Stomach (tissue), 9 donors: Measurements from ENCODE around the gene PITPNC1. TPM values are rescaled to one million over a fixed set of nuclear protein-coding genes. Genes with fewer than 3 reads are reported as not detected.

Experiments used
- DNase-seq, 2 donors: peaks; one replicate each; pipeline versions ENCODE4 v3.0.0 to v3.0.0-alpha.2; 2013 to 2019
- H3K27ac ChIP-seq, 5 donors: fragments of 200-600 bp in 4 of 5; sonication (generic) in 4 of 5; one replicate each; pipeline ENCODE4 v1.5.1; 2013 to 2019; ENCODE audit warnings: mild to moderate bottlenecking in 1 of 5, moderate library complexity in 1 of 5
- H3K27me3 ChIP-seq, 3 donors: fragments of 200-600 bp; sonication (generic); one replicate each; pipeline ENCODE4 v1.5.1; 2017 to 2019; ENCODE audit warnings: mixed run types in 1 of 3
- H3K36me3 ChIP-seq, 4 donors: fragments of 200-600 bp; sonication (generic); 1 replicate in 3 of 4; 2 replicates in 1 of 4; pipeline ENCODE4 v1.5.1; 2016 to 2019
- H3K4me1 ChIP-seq, 4 donors: fragments of 200-600 bp; sonication (generic); one replicate each; pipeline ENCODE4 v1.5.1; 2016 to 2019
- H3K4me3 ChIP-seq, 4 donors: fragments of 200-600 bp; sonication (generic) in 3 of 4; one replicate each; pipeline ENCODE4 v1.5.1; 2016 to 2019; ENCODE audit warnings: mild to moderate bottlenecking in 1 of 4
- H3K9me3 ChIP-seq, 4 donors: fragments of 200-600 bp; sonication (generic); one replicate each; pipeline ENCODE4 v1.5.1; 2016 to 2019
- EP300 ChIP-seq: sonication (generic); formaldehyde crosslinking; IDR thresholded peaks from one replicate; pipeline ENCODE4 v1.6.1; 2017; ENCODE audit warnings: antibody characterized with exemption
- POLR2A ChIP-seq, 4 donors: fragments of 450-650 bp; IDR thresholded peaks; one replicate each; pipeline ENCODE4 v1.6.1; 2016; ENCODE audit warnings: antibody characterized with exemption in 4 of 4, control low read depth in 2 of 4, mild to moderate bottlenecking in 1 of 4, moderate library complexity in 1 of 4
- POLR2AphosphoS5 ChIP-seq, 3 donors: sonication (generic); formaldehyde crosslinking; IDR thresholded peaks; one replicate each; pipeline ENCODE4 v1.6.1; 2016; ENCODE audit warnings: antibody characterized with exemption in 3 of 3
- WGBS, 5 donors: extraction: QIAGEN DNeasy Blood & Tissue Kit in 3 of 5; methylation state at CpG; one replicate each; pipeline versions ENCODE4 v1.1.5 to v1.1.7; 2013 to 2018; 5-methylcytosine and 5-hydroxymethylcytosine counted together
- intact Hi-C: fragments of 100-400 bp; cut with DNase I; formaldehyde crosslinking; loops from one replicate; pipeline ENCODE4 v1.15.1; 2023; ENCODE audit warnings: low total_unique reads
- polyA plus RNA-seq, 3 donors: library from polyadenylated mRNA; stranded (reverse); fragments of 200-250 nt; gene quantifications; one replicate each; pipeline ENCODE4 v1.2.3, GENCODE V29; 2013
- total RNA-seq, 5 donors: library from RNA; depleted of rRNA; stranded (reverse); fragments of >200 nt; gene quantifications; one replicate each; pipeline versions ENCODE4 v1.1.0 to v1.2.3, GENCODE V29; 2014 to 2016
- TF ChIP-seq, protein P1 (sequence below), 7 experiments: fragments of 450-650 bp in 4 of 7; fragments of 200-600 bp in 3 of 7; sonication (generic) in 3 of 7; IDR thresholded peaks; one replicate each; pipeline ENCODE4 v1.5.1; 2016 to 2019; ENCODE audit warnings: antibody characterized with exemption in 7 of 7, control low read depth in 2 of 7, mild to moderate bottlenecking in 1 of 7
- donor health status: healthy with polysubstance abuse.
- donor health status: Bipolar disorder and iron deficiency.
- donor health status: healthy.

Gene PITPNC1
- total and polyA plus RNA-seq, 8 donors, result 2.3 to 25.3 (median 14.4) TPM

DNA sequence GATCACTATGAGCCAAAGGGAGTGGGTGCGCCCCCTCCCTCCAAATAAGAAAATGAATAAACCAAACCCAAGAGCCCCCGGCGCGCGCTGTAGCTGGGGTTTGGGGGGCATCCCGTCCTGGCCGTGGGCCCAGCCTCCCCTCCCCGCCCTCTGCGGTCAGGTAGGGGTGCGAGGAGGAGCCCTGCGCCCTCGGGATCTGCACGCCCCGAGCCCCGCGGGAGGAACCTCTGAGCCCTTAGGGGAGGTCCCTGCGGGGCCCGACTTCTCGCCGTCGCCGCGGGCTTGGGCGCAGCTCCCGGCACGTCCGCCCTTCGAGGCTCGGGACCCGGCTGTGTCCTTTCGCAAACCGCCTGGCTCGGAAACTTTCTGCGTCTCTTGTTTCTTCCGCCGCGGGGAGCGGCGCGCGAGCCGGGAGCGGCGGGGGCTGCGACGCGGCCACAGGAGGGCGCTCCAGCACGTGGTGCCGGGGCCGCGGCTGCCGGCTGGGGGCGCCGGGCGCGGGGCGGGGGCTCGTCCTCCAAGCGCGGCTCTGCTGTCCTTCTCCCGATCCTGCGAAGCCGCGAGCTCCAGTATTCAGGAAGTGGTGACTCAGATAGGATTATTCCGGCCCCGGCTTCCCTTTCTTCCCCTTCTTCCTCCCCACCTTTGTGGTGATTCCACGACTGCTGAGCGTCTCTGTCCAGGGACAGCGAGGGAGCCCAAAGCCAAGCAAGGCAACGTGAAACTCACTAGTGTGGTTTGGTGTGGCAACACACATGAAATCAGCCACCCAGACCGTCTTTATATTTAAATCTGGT lies 1.6 kb downstream of the PITPNC1 start:
- peaks cover 8 to 43% (median 19%) of the 10 kb centered on the region in 4 donors for H3K4me1 ChIP-seq
- no peaks in the 10 kb centered on the region for H3K36me3 ChIP-seq
- H3K9me3 ChIP-seq, result no peaks in the 10 kb centered on the region
- peak overlapping the region; percentile 88 to 97 (median 93) for H3K27ac ChIP-seq
- H3K4me3 ChIP-seq, result peak overlapping the region; percentile 69 to 85 (median 82)
- TF ChIP-seq, protein P1, sequence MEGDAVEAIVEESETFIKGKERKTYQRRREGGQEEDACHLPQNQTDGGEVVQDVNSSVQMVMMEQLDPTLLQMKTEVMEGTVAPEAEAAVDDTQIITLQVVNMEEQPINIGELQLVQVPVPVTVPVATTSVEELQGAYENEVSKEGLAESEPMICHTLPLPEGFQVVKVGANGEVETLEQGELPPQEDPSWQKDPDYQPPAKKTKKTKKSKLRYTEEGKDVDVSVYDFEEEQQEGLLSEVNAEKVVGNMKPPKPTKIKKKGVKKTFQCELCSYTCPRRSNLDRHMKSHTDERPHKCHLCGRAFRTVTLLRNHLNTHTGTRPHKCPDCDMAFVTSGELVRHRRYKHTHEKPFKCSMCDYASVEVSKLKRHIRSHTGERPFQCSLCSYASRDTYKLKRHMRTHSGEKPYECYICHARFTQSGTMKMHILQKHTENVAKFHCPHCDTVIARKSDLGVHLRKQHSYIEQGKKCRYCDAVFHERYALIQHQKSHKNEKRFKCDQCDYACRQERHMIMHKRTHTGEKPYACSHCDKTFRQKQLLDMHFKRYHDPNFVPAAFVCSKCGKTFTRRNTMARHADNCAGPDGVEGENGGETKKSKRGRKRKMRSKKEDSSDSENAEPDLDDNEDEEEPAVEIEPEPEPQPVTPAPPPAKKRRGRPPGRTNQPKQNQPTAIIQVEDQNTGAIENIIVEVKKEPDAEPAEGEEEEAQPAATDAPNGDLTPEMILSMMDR (IDR thresholded peaks at IDR 0.05), result peak in 5 of 7 experiments; percentile 27 to 91 (median 45)
- TF ChIP-seq POLR2AphosphoS5 (IDR thresholded peaks at IDR 0.05) (peak; percentile 67 to 85 (median 84)), EP300 (no peak), POLR2A (IDR thresholded peaks at IDR 0.05) (no peak)
- peak; percentile 80 to 92 for DNase-seq
- no peaks in the 10 kb centered on the region for H3K27me3 ChIP-seq
- WGBS, 5 donors, result 0 to 1% (median 1%) methylated on average over 37 to 72 of the region's 72 CpGs
- intact Hi-C loops, result loop anchor here (5.0 to 10.0 kb wide), 2 partner anchors 99 to 316 kb away; no protein-coding TSS in a partner anchor

DNA sequence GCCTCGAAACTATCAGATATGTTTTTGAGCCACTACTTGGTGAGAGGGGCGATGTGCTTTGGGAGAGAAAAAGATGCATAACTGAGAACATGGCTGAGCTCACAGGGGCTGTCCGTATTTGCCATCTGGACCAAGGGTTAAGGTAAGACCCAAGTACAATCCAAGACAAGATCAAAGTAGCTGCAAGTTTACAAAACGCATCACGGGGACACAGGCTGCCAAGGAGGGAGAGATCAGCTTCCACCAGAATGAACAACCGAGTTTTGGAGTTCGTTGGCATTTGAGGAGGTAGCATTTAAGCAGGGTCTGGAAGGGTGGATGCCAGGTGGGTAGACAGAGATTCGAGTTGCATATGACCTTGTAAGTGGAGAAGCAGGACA lies 2.2 kb downstream of the PITPNC1 start:
- H3K4me1 ChIP-seq, result peaks cover 8 to 42% (median 19%) of the 10 kb centered on the region in 4 donors
- H3K27ac ChIP-seq, result peak overlapping the region; percentile 88 to 97 (median 93)
- H3K9me3 ChIP-seq, result no peaks in the 10 kb centered on the region
- intact Hi-C loops, result loop anchor here (5.0 to 10.0 kb wide), 2 partner anchors 98 to 316 kb away; no protein-coding TSS in a partner anchor
- no peaks in the 10 kb centered on the region for H3K27me3 ChIP-seq
- H3K36me3 ChIP-seq, result no peaks in the 10 kb centered on the region
- no peak for TF ChIP-seq POLR2AphosphoS5 (IDR thresholded peaks at IDR 0.05)
- no peak for TF ChIP-seq EP300
- TF ChIP-seq, protein P1 (IDR thresholded peaks at IDR 0.05), result no peak
- no peak for TF ChIP-seq POLR2A (IDR thresholded peaks at IDR 0.05)
- no peak for DNase-seq
- WGBS, 5 donors, result 61 to 69% (median 63%) methylated on average over 8 of the region's 8 CpGs
- H3K4me3 ChIP-seq, result peak overlapping the region; percentile 69 to 85 (median 82)

DNA sequence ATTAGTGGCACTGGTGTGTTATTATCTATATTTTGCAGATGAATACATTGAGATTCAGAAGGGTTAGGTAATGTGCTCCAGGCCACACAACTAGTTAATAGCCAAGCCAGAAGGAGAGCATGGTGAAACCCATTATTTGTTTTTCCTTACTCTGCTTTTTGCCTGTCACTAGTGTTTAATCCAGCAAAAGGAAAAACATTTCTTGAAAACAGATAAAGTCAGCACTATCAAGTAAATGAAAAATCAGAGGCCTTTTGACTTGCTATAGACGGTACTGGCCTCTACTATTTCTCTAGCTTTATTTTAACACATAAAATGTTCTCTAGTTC lies 4.8 kb downstream of the PITPNC1 start:
- Histone ChIP-seq H3K36me3 (no peaks in the 10 kb centered on the region), H3K4me1 (peaks cover 0 to 18% (median 11%) of the 10 kb centered on the region in 4 donors), H3K9me3 (no peaks in the 10 kb centered on the region), H3K27ac (peak overlapping the region in 2 of 5 donors; percentile 16 to 46), H3K27me3 (no peaks in the 10 kb centered on the region), H3K4me3 (no peak overlapping the region)
- no peak for DNase-seq
- TF ChIP-seq POLR2AphosphoS5 (IDR thresholded peaks at IDR 0.05) (no peak), POLR2A (IDR thresholded peaks at IDR 0.05) (no peak), EP300 (no peak)
- TF ChIP-seq, protein P1 (IDR thresholded peaks at IDR 0.05), result no peak
- intact Hi-C loops, result no loop called here
- WGBS, 5 donors, result 16 to 63% (median 33%) methylated on average over 1 of the region's 1 CpG

DNA sequence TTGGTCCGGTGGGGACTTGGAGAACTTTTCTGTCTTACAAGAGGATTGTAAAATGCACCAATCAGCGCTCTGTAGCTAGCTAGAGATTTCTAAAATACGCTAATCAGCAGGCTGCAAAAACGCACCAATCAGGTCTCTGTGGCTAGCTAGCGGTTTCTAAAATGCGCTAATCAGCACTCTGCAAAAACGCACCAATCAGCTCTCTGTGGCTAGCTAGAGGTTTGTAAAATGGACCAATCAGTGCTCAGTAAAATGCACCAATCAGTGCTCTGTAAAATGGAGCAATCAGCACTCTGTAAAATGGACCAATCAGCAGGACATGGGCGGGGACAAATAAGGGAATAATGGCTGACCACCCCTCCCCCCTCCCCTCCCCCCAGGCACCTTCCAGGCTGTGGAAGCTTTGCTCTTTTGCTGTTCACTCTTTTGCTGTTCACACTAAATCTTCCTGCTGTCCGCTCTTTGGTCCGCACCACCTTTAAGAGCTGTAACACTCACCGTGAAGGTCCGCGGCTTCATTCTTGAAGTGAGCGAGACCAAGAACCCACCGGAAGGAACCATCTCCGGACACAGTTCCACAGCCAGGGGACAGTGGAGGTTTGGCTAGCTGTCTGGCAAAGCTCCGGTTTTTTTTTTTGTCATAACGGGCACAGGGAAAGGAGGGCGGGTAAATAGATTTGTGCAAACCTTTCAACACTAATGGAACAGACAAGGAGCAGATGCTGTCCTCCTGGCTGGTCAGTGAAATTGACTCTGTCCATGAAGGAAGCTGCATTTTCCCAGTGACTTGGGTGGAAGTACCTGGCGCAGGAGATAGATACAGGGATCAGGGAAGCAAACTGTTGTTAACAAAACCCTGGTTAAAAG lies 8.3 kb downstream of the PITPNC1 start:
- intact Hi-C loops, result no loop called here
- 89 to 94% (median 92%) methylated on average over 20 of the region's 20 CpGs for WGBS, 5 donors
- Histone ChIP-seq H3K9me3 (no peaks in the 10 kb centered on the region), H3K4me1 (peaks cover 6 to 19% (median 17%) of the 10 kb centered on the region in 4 donors), H3K27ac (no peak overlapping the region), H3K27me3 (no peaks in the 10 kb centered on the region), H3K4me3 (no peak overlapping the region), H3K36me3 (no peaks in the 10 kb centered on the region)
- TF ChIP-seq, protein P1 (IDR thresholded peaks at IDR 0.05), result no peak
- DNase-seq, result no peak
